ENCODE data around the gene P2RY6. TPM values are rescaled to one million over a fixed set of nuclear protein-coding genes. Genes with fewer than 3 reads are reported as not detected.

The P2RY6 gene
- total and polyA plus RNA-seq, 10 of the 15 experiments (the other 5 are each of a cell fraction or from before 2014, with no cell fraction given): 0.05 to 0.90 (median 0.22) TPM; not detected in 4

- TF ChIP-seq LARP7 (IDR thresholded peaks at IDR 0.05) (no peak), SPI1 (IDR thresholded peaks at IDR 0.05; ENCODE audit: borderline replicate concordance, insufficient read depth, low read depth, low read length) (no peak), BMI1 (IDR thresholded peaks at IDR 0.05; ENCODE audit: borderline replicate concordance) (no peak), JUND (IDR thresholded peaks at IDR 0.05; ENCODE audit: low read depth, low read length) (no peak), ZNF622 (IDR thresholded peaks at IDR 0.05) (no peak), ZBTB4 (CRISPR knock-in tag; IDR thresholded peaks at IDR 0.05) (no peak), NBN (IDR thresholded peaks at IDR 0.05) (no peak), RCOR1 (conservative IDR thresholded peaks at IDR 0.05; ENCODE audit: low read depth, low read length) (no peak), SUPT20H (IDR thresholded peaks at IDR 0.05; ENCODE audit: borderline replicate concordance, control insufficient read depth, low read depth, low read length) (no peak)
Observed at GRCh38 chr11:73297231-73297590, 25.1 kb downstream of the P2RY6 start (continued).

- ChIA-PET CTCF (interaction anchor here (0.6 to 17.3 kb wide), 14 partner anchors 9 to 917 kb away, joined by 3 to 326 read pairs (median 8); no protein-coding TSS in a partner anchor), SMC1A (ENCODE audit: uncharacterized antibody, unreplicated experiment) (interaction anchor here (0.9 to 3.0 kb wide), 5 partner anchors 10 to 613 kb away, joined by 3 to 24 read pairs (median 7); partner anchors contain the start of gene ARHGEF17), RAD21 (ENCODE audit: unreplicated experiment) (interaction anchor here (0.8 to 13.3 kb wide), 7 partner anchors 9 to 81 kb away, joined by 3 to 227 read pairs (median 4); no protein-coding TSS in a partner anchor), POLR2A (no interaction called here)
- H3K9me3 ChIP-seq (replicated peaks; ENCODE audit: control insufficient read depth, insufficient read depth, low read length): no peaks in the 10 kb centered on the region
- no peak overlapping the region for H2AFZ ChIP-seq (ENCODE audit: control insufficient read depth, low read depth, low read length)
- WGBS (ENCODE audit: insufficient coverage, insufficient replicate concordance, low lambda C conversion rate, missing lambda C conversion rate): 22% methylated on average over 3 of the region's 3 CpGs
- DNase-seq (ENCODE audit: low read depth, low spot score): no peak
- no peaks in the 10 kb centered on the region for H4K20me1 ChIP-seq (ENCODE audit: control insufficient read depth, insufficient read depth)
- no peaks in the 10 kb centered on the region for H3K79me2 ChIP-seq (ENCODE audit: control insufficient read depth, insufficient read depth, low read length)
- no peaks in the 10 kb centered on the region for H3K4me1 ChIP-seq (ENCODE audit: control insufficient read depth, insufficient read depth, low read length)
- H3K4me2 ChIP-seq (ENCODE audit: control insufficient read depth, insufficient read depth): no peak overlapping the region
- in situ Hi-C loops (cut with MboI) (no loop called here), intact Hi-C loops (cut with micrococcal nuclease; ENCODE audit: unreplicated experiment) (no loop called here)
- no peak overlapping the region for H3K4me3 ChIP-seq
- BruUV-seq (replicated peaks): no TSS peak
- no peak for FAIRE-seq
- no peak for ATAC-seq
- H3K27me3 ChIP-seq (replicated peaks in 1 of 2; ENCODE audit: control insufficient read depth in 2 of 2, insufficient read depth in 2 of 2, low read length in 1 of 2): no peaks in the 10 kb centered on the region; a peak in 2 of 4 replicates
- no peaks in the 10 kb centered on the region for H3K36me3 ChIP-seq (ENCODE audit: control insufficient read depth in 2 of 2, insufficient read depth in 2 of 2, low read length in 1 of 2)
- H3K9ac ChIP-seq (ENCODE audit: control insufficient read depth, insufficient read depth, low read length): no peak overlapping the region
- H3K27ac ChIP-seq (ENCODE audit: control insufficient read depth, insufficient read depth): no peak overlapping the region
- TF ChIP-seq RFX5 (IDR thresholded peaks at IDR 0.05; ENCODE audit: low read depth, low read length) (no peak), ZNF687 (IDR thresholded peaks at IDR 0.05) (no peak), SUPT20H (IDR thresholded peaks at IDR 0.05; ENCODE audit: borderline replicate concordance, control insufficient read depth, low read depth, low read length) (no peak), E2F4 (IDR thresholded peaks at IDR 0.05; ENCODE audit: low read depth, low read length) (no peak), CHD1 (IDR thresholded peaks at IDR 0.05; ENCODE audit: low read depth, low read length) (no peak), BMI1 (IDR thresholded peaks at IDR 0.05; ENCODE audit: borderline replicate concordance) (no peak), NR2C1 (IDR thresholded peaks at IDR 0.05) (no peak), KDM1A (IDR thresholded peaks at IDR 0.05; ENCODE audit: borderline replicate concordance) (no peak), LARP7 (IDR thresholded peaks at IDR 0.05) (no peak), ZNF274 (IDR thresholded peaks at IDR 0.05; ENCODE audit: insufficient read depth, insufficient read length) (no peak)
Observed at GRCh38 chr11:73297702-73298101, 25.6 kb downstream of the P2RY6 start.
